KMS-11 (cell line): ENCODE measurements around the gene PNCK.

Source experiments
- H2AFZ ChIP-seq: fragments of 200-600 bp; sonication (generic); 2 replicates; pipeline ENCODE4 v1.6.1; 2016; ENCODE audit warnings: antibody characterized with exemption, mixed run types, low read depth
- H3K27ac ChIP-seq: fragments of 200-600 bp; sonication (generic); 2 replicates; pipeline ENCODE4 v1.6.1; 2016; ENCODE audit warnings: mild to moderate bottlenecking, mixed run types
- H3K27me3 ChIP-seq: fragments of 200-600 bp; sonication (generic); 2 replicates; pipeline ENCODE4 v1.6.1; 2017; ENCODE audit warnings: mild to moderate bottlenecking, low read depth, mixed run types, moderate library complexity; ENCODE audit not compliant: insufficient read depth
- H3K36me3 ChIP-seq: fragments of 200-600 bp; sonication (generic); 2 replicates; pipeline ENCODE4 v1.6.1; 2017; ENCODE audit warnings: mild to moderate bottlenecking, mixed run types; ENCODE audit not compliant: insufficient read depth
- H3K4me1 ChIP-seq: fragments of 200-600 bp; sonication (generic); 2 replicates; pipeline ENCODE4 v1.6.1; 2016; ENCODE audit warnings: mild to moderate bottlenecking, low read depth, mixed run types; ENCODE audit not compliant: poor library complexity, severe bottlenecking
- H3K4me2 ChIP-seq: fragments of 200-600 bp; sonication (generic); 2 replicates; pipeline ENCODE4 v1.7.0; 2016; ENCODE audit warnings: mild to moderate bottlenecking, mixed run types
- H3K4me3 ChIP-seq: fragments of 200-600 bp; sonication (generic); IDR thresholded peaks from 2 replicates; pipeline ENCODE4 v1.6.1; 2017; ENCODE audit warnings: low read depth, low read length, mixed read lengths; ENCODE audit not compliant: insufficient read depth
- H3K79me2 ChIP-seq: fragments of 200-600 bp; sonication (generic); 2 replicates; pipeline ENCODE4 v1.6.1; 2016; ENCODE audit warnings: low read depth, mixed run types; ENCODE audit not compliant: insufficient read depth
- H3K9ac ChIP-seq: fragments of 200-600 bp; sonication (generic); 2 replicates; pipeline ENCODE4 v1.6.1; 2016; ENCODE audit warnings: mild to moderate bottlenecking, mixed run types
- H4K20me1 ChIP-seq: fragments of 200-600 bp; sonication (generic); 2 replicates; pipeline ENCODE4 v1.6.1; 2016; ENCODE audit warnings: mild to moderate bottlenecking, mixed run types; ENCODE audit not compliant: insufficient read depth
- CTCF ChIP-seq: fragments of 200-600 bp; sonication (generic); conservative IDR thresholded peaks from 2 replicates; pipeline ENCODE4 v1.6.1; 2017; ENCODE audit warnings: low read depth, mild to moderate bottlenecking, antibody characterized with exemption, low read length, moderate library complexity, mixed read lengths

PNCK gene

GRCh38 chrX:153688911-153689590 is 15.4 kb upstream of the PNCK start:
- Histone ChIP-seq H3K27ac (no peak overlapping the region), H4K20me1 (no peaks in the 10 kb centered on the region), H3K79me2 (no peaks in the 10 kb centered on the region), H3K27me3 (no peaks in the 10 kb centered on the region), H3K4me3 (no peak overlapping the region), H3K4me2 (no peak overlapping the region), H2AFZ (no peak overlapping the region), H3K9ac (no peak overlapping the region), H3K4me1 (no peaks in the 10 kb centered on the region), H3K36me3 (no peaks in the 10 kb centered on the region)
- no peak for TF ChIP-seq CTCF

GRCh38 chrX:153688506-153688905 is 14.9 kb upstream of the PNCK start:
- Histone ChIP-seq H3K4me2 (no peak overlapping the region), H4K20me1 (no peaks in the 10 kb centered on the region), H3K27ac (no peak overlapping the region), H3K4me1 (no peaks in the 10 kb centered on the region), H3K36me3 (no peaks in the 10 kb centered on the region), H3K79me2 (no peaks in the 10 kb centered on the region), H2AFZ (no peak overlapping the region), H3K27me3 (no peaks in the 10 kb centered on the region), H3K4me3 (no peak overlapping the region), H3K9ac (no peak overlapping the region)
- no peak for TF ChIP-seq CTCF

GRCh38 chrX:153688071-153688470 is 14.5 kb upstream of the PNCK start:
- Histone ChIP-seq H3K4me3 (no peak overlapping the region), H3K4me1 (no peaks in the 10 kb centered on the region), H3K27me3 (no peaks in the 10 kb centered on the region), H4K20me1 (no peaks in the 10 kb centered on the region), H2AFZ (no peak overlapping the region), H3K79me2 (no peaks in the 10 kb centered on the region), H3K9ac (no peak overlapping the region), H3K4me2 (no peak overlapping the region), H3K27ac (no peak overlapping the region), H3K36me3 (no peaks in the 10 kb centered on the region)
- TF ChIP-seq CTCF, result no peak

GRCh38 chrX:153687121-153688039 is 13.8 kb upstream of the PNCK start, which contains the start of gene SLC6A8:
SLC6A8 (plus strand) TSS chrX:153687926; CDS start chrX:153688575, 649 bp downstream.
- H3K79me2 ChIP-seq, result no peaks in the 10 kb centered on the region
- peak within 1 kb of the TSS; percentile 39; the same call in 1 of the 2 replicates for H3K4me2 ChIP-seq
- H3K4me3 ChIP-seq, result no peak within 1 kb of the TSS
- TF ChIP-seq CTCF, result peak; percentile 34; the same call in 1 of the 2 replicates
- no peaks in the 10 kb centered on the region for H4K20me1 ChIP-seq
- no peak within 1 kb of the TSS for H3K9ac ChIP-seq
- no peak within 1 kb of the TSS for H3K27ac ChIP-seq
- no peak within 1 kb of the TSS for H2AFZ ChIP-seq
- H3K4me1 ChIP-seq, result no peaks in the 10 kb centered on the region
- H3K36me3 ChIP-seq, result no peaks in the 10 kb centered on the region
- no peaks in the 10 kb centered on the region for H3K27me3 ChIP-seq
